ENCODE measurements around the gene CYP2W1. TPM values are rescaled to one million over a fixed set of nuclear protein-coding genes. Genes with fewer than 3 reads are reported as not detected.
A peak's percentile ranks its signal among the peaks of the same experiment; 100 is the strongest.
"Not testable (repeated sequence)": the region's sequence is repeated elsewhere in the genome, so short reads cannot be mapped to it uniquely, and the experiment has no call there.

The CYP2W1 gene
- total and polyA plus RNA-seq, 11 donors, result not detected

DNA sequence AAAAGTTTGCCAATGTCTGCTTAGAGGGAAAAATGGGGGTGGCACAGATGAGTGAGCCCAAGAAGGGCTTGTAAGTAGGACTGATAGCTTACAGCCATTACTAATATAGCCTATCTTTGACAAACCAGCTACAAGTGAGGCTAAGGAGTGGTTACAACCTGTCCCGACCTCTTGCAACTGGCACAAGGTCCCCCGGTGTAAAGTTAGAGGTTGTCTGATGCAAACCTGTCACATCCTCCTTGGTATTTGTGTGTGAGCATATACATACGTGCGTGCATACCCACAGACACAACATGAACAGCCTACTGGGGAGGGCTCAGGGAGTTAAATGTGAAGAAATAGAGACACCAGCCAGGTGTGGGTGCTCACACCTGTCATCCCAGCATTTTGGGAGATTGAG lies 43.1 kb upstream of the CYP2W1 start:
- Histone ChIP-seq H3K27me3 (no peaks in the 10 kb centered on the region), H3K9me3 (peaks cover 0 to 9% (median 0%) of the 10 kb centered on the region in 12 donors), H3K27ac (no peak overlapping the region), H3K4me3 (no peak overlapping the region), H3K4me1 (peaks cover 0 to 14% (median 0%) of the 10 kb centered on the region in 12 donors), H3K36me3 (no peaks in the 10 kb centered on the region)
- WGBS, 4 donors, result 87 to 93% (median 89%) methylated on average over 4 of the region's 4 CpGs
- intact Hi-C loops (cut with DNase I), result no loop called here
- ATAC-seq (no peak), DNase-seq (peak in 1 of 5 donors; percentile 1)
- TF ChIP-seq POLR2A (IDR thresholded peaks at IDR 0.05) (no peak), CTCF (IDR thresholded peaks at IDR 0.05) (no peak)

DNA sequence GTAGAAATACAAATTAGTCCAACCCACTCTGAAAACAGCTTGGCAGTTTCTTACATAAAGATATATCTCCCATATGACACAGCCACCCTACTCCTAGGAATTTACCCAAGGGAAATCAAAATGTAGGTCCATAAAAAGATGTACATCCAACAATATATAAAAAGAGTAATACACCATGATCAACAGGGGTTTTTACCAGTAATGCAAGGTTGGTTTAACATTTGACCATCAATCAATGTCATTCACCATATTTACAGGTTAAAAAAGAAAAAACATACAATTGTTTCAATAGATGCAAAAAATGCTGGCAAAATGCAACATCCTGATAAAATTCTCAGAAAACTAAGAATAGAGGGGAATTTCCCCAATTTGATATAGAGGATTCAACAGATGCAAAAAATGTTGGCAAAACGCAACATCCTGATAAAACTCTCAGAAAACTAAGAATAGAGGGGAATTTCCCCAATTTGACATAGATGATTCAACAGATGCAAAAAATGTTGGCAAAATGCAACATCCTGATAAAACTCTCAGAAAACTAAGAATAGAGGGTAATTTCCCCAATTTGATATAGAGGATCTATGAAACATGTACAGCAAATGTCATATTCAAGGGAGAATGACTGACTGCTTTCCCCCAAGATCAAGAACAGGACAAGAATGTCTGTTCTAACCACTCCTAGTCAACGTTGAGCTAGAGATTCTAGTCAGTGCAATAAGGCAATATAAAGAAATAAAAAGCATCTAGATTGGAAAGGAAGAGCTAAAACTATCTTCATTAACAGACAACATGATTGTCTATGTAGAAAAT lies 42.2 kb upstream of the CYP2W1 start:
- intact Hi-C loops (cut with DNase I), result no loop called here
- no peak for DNase-seq
- no peak for ATAC-seq
- Histone ChIP-seq H3K9me3 (peaks cover 0 to 9% (median 0%) of the 10 kb centered on the region in 12 donors), H3K4me3 (no peak overlapping the region), H3K36me3 (no peaks in the 10 kb centered on the region), H3K27ac (no peak overlapping the region), H3K4me1 (peaks cover 0 to 14% (median 0%) of the 10 kb centered on the region in 12 donors), H3K27me3 (no peaks in the 10 kb centered on the region)
- 48 to 63% (median 57%) methylated on average over 2 of the region's 2 CpGs for WGBS, 4 donors
- no peak for TF ChIP-seq POLR2A (IDR thresholded peaks at IDR 0.05)
- TF ChIP-seq CTCF (IDR thresholded peaks at IDR 0.05), result no peak

GRCh38 chr7:943793-944192 lies 39.2 kb upstream of the CYP2W1 start:
- H3K36me3 ChIP-seq, result not testable (repeated sequence)

DNA sequence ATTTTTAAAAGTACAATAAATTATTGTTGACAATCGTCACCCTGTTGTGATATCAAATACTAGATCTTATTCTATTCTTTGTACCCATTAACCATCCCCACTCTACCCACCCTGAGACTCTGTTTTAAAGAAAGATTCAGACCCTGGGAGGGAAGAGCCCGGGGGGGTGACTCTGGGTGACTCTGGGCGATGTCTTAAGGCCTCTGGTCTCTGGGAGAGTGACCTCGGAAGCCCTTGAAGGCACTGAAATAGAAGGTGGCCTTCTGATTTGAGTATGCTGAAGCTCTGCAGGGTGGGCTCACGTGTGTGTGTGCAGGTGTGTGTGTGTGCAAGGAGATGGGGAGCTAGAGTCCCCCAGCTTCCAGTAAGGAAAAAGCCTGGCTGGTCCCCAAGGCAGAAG lies 38.2 kb upstream of the CYP2W1 start:
- Histone ChIP-seq H3K27ac (no peak overlapping the region), H3K9me3 (peaks cover 0 to 9% (median 0%) of the 10 kb centered on the region in 12 donors), H3K36me3 (peaks cover 0 to 2% (median 0%) of the 10 kb centered on the region in 9 donors), H3K4me3 (no peak overlapping the region), H3K27me3 (peaks cover 0 to 6% (median 0%) of the 10 kb centered on the region in 9 donors), H3K4me1 (peaks cover 0 to 16% (median 0%) of the 10 kb centered on the region in 12 donors)
- ATAC-seq, result no peak
- peak in 2 of 5 donors; percentile 2 to 6 for DNase-seq
- TF ChIP-seq POLR2A (IDR thresholded peaks at IDR 0.05), result no peak
- no peak for TF ChIP-seq CTCF (IDR thresholded peaks at IDR 0.05)
- 87 to 91% (median 90%) methylated on average over 5 of the region's 5 CpGs for WGBS, 4 donors
- intact Hi-C loops (cut with DNase I), result loop anchor here in 1 of 10 donors (5.0 kb wide), 1 partner anchor 32 kb away; no protein-coding TSS in a partner anchor

More at GRCh38 chr7:943793-944192, 39.2 kb upstream of the CYP2W1 start:
- H3K4me1 ChIP-seq, result peaks cover 0 to 14% (median 0%) of the 10 kb centered on the region in 12 donors
- H3K4me3 ChIP-seq; H3K9me3 ChIP-seq; ATAC-seq; H3K27ac ChIP-seq; intact Hi-C loops (cut with DNase I); H3K27me3 ChIP-seq: not testable (repeated sequence)
- DNase-seq, result peak in 1 of 5 donors; percentile 9
- 74 to 90% (median 82%) methylated on average over 4 of the region's 4 CpGs for WGBS, 4 donors
